OCI-LY3 (cell line): Measurements from ENCODE around the gene PLXNB1.

Source experiments
- EZH2phosphoT487 ChIP-seq: fragments of 200-600 bp; shearing (Covaris generic); IDR thresholded peaks from 2 replicates; pipeline ENCODE4 v1.6.1; 2018; ENCODE audit warnings: antibody characterized with exemption, mixed run types, low read depth
- TF ChIP-seq, protein P1 (sequence below): fragments of 200-600, 300-600 bp; sonication (generic); IDR thresholded peaks from 2 replicates; pipeline ENCODE4 v1.5.1; 2014; ENCODE audit warnings: antibody characterized with exemption, low read length, low read depth

DNA sequence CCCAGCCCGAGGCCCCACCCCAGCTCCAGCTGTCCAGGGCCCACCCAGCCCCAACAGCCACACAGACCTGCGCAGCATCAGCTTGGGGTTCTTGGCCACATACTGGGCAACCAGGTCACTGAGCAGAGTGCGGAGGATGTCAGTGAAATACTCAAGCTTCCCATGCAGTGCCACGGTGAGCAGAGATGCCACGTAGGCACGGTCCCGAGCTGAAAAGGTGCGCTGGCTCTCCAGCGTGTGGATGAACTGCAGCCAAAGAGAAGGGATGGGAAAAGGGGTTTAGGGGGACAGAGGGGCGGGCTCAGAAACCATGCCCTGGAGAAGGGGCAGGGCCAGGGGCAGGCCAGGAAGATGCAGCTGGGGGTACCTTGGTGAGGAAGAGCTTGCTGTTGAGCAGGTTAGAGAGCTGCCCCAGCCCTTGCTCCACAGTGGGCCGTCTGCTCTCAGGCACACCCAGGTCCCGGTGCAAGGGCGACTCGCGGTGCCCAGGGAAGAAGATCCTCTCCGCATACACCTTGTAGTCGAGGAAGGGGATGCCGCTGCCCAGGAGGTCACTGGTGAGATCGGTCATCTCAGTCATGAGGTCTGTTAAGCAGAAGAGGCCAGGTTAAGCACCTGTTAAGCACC, 17.4 kb downstream of the PLXNB1 start:
- TF ChIP-seq EZH2phosphoT487, result no peak
- TF ChIP-seq, protein P1, sequence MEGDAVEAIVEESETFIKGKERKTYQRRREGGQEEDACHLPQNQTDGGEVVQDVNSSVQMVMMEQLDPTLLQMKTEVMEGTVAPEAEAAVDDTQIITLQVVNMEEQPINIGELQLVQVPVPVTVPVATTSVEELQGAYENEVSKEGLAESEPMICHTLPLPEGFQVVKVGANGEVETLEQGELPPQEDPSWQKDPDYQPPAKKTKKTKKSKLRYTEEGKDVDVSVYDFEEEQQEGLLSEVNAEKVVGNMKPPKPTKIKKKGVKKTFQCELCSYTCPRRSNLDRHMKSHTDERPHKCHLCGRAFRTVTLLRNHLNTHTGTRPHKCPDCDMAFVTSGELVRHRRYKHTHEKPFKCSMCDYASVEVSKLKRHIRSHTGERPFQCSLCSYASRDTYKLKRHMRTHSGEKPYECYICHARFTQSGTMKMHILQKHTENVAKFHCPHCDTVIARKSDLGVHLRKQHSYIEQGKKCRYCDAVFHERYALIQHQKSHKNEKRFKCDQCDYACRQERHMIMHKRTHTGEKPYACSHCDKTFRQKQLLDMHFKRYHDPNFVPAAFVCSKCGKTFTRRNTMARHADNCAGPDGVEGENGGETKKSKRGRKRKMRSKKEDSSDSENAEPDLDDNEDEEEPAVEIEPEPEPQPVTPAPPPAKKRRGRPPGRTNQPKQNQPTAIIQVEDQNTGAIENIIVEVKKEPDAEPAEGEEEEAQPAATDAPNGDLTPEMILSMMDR, result no peak
